Right cardiac atrium (tissue), 5 donors: ENCODE results near the gene ATG14. TPM values are rescaled to one million over a fixed set of nuclear protein-coding genes. Genes with fewer than 3 reads are reported as not detected.

ENCODE experiments used
- ATAC-seq, 2 donors: fragments of 200-7000 bp; cut with Tn5 transposase; one replicate each; pipeline versions ENCODE4 v1.8.0 to v1.9.1; 2020; ENCODE audit warnings: moderate library complexity in 2 of 2, mild to moderate bottlenecking in 1 of 2
- DNase-seq, 3 donors: peaks; one replicate each; pipeline ENCODE4 v3.0.0-alpha.2; 2020
- H3K27ac ChIP-seq: one replicate; pipeline ENCODE4 v1.5.1; 2013; ENCODE audit warnings: mild to moderate bottlenecking, low read length, control low read depth, moderate library complexity
- H3K27me3 ChIP-seq: one replicate; pipeline ENCODE4 v1.6.1; 2013; ENCODE audit not compliant: control insufficient read depth, insufficient read depth
- H3K4me1 ChIP-seq: one replicate; pipeline ENCODE4 v1.6.1; 2013; ENCODE audit warnings: low read length; ENCODE audit not compliant: control insufficient read depth, insufficient read depth
- H3K4me3 ChIP-seq: one replicate; pipeline ENCODE4 v1.5.1; 2013; ENCODE audit warnings: low read length, control low read depth
- H3K9me3 ChIP-seq: one replicate; pipeline ENCODE4 v1.6.1; 2013; ENCODE audit warnings: low read length; ENCODE audit not compliant: control insufficient read depth
- WGBS: extraction: QIAGEN DNeasy Blood & Tissue Kit; methylation state at CpG from one replicate; pipeline ENCODE4 v1.1.7; 2013; 5-methylcytosine and 5-hydroxymethylcytosine counted together
- intact Hi-C, 4 donors: fragments of 100-400 bp; cut with DNase I; formaldehyde crosslinking; loops; one replicate each; pipeline versions ENCODE4 v1.11.0 to v1.14.0; 2022 to 2023
- polyA plus RNA-seq: library from polyadenylated mRNA; stranded (reverse); fragments of 200-250 nt; gene quantifications from one replicate; pipeline ENCODE4 v1.2.3, GENCODE V29; 2013
- total RNA-seq, 4 donors: library from RNA; stranded (reverse); fragmentation: NEBNext Ultra II Directional; extraction: Animal tissue kit (Norgen Biotek cat#: 25700); gene quantifications; one replicate each; pipeline ENCODE4 v1.2.1, GENCODE V29; 2021
- donor health status: healthy with polysubstance abuse.
- donor health status: DM: no; HTN: yes; CAD: no.
- donor health status: DM: no; HTN: no; CAD: no.
- donor health status: DM: no; HTN: yes; CAD: no; lungs with severe emphysema.
- donor health status: DM: yes; HTN: yes; CAD: no.

Gene ATG14
- total and polyA plus RNA-seq, 5 donors: 6.7 to 12.9 (median 10.5) TPM

DNA sequence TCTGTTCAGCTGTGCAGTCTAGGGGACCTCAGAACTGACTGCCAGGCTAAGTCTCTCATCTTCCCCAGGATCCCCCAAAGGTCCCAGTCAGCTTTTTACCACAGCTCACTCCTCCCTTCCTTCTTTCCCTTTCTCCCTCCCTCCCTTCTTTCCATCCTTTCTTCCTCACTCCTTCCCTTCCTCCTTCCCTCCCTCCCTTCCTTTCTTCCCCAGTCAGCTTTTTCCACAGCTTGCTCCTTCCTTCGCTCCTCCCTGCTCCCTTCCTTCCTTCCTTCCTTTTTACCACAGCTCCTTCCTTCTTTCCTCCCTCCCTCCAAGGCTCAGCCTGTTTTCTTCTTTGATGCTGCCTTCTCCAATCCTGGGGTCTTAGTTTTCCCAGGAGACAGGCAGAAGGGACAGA is 39.2 kb downstream of the ATG14 start:
- DNase-seq (no peak), ATAC-seq (no peak)
- 83% methylated on average over 1 of the region's 1 CpG for WGBS
- intact Hi-C loops: no loop called here
- Histone ChIP-seq H3K9me3 (no peaks in the 10 kb centered on the region), H3K4me3 (no peak overlapping the region), H3K27ac (no peak overlapping the region), H3K4me1 (no peaks in the 10 kb centered on the region), H3K27me3 (no peaks in the 10 kb centered on the region)

GRCh38 chr14:55370883-55371455 is 40.7 kb downstream of the ATG14 start:
- Histone ChIP-seq H3K4me1 (no peaks in the 10 kb centered on the region), H3K27me3 (no peaks in the 10 kb centered on the region), H3K27ac (no peak overlapping the region), H3K9me3 (no peaks in the 10 kb centered on the region), H3K4me3 (no peak overlapping the region)
- 85% methylated on average over 11 of the region's 11 CpGs for WGBS
- intact Hi-C loops: no loop called here
- DNase-seq (no peak), ATAC-seq (peak in 1 of 2 donors; percentile 15)

GRCh38 chr14:55366271-55366670 is 45.4 kb downstream of the ATG14 start:
- 86% methylated on average over 3 of the region's 3 CpGs for WGBS

DNA sequence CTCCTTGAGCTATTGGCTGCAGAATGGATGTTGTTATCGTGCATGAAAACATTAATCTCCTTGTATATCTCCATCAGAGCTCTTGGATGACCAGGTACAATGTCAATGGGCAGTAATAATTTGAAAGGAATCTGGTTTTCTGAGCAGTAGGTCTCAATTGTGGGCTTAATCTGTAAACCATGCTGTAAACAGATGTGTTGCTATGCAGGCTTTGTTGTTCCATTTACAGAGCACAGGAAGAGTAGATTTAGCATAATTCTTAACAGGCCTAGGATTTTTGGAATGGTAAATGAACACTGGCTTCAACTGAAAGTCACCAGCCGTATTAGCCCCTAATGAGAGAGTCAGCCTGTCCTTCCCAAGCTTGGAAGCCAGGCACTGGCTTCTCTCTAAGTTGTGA is 50.4 kb downstream of the ATG14 start:
- Histone ChIP-seq H3K4me3 (no peak overlapping the region), H3K27ac (no peak overlapping the region), H3K9me3 (no peaks in the 10 kb centered on the region), H3K4me1 (no peaks in the 10 kb centered on the region), H3K27me3 (no peaks in the 10 kb centered on the region)
- 89% methylated on average over 2 of the region's 2 CpGs for WGBS
- DNase-seq (no peak), ATAC-seq (no peak)
- intact Hi-C loops: no loop called here

More at GRCh38 chr14:55366271-55366670, 45.4 kb downstream of the ATG14 start:
- H3K9me3 ChIP-seq: no peaks in the 10 kb centered on the region
- ATAC-seq (no peak), DNase-seq (no peak)
- intact Hi-C loops: no loop called here
- no peaks in the 10 kb centered on the region for H3K4me1 ChIP-seq
- no peak overlapping the region for H3K4me3 ChIP-seq
- H3K27ac ChIP-seq: no peak overlapping the region
- no peaks in the 10 kb centered on the region for H3K27me3 ChIP-seq

GRCh38 chr14:55359307-55359706 is 52.3 kb downstream of the ATG14 start:
- Histone ChIP-seq H3K4me3 (no peak overlapping the region), H3K27ac (no peak overlapping the region), H3K9me3 (no peaks in the 10 kb centered on the region), H3K27me3 (no peaks in the 10 kb centered on the region), H3K4me1 (no peaks in the 10 kb centered on the region)
- WGBS: 91% methylated on average over 4 of the region's 4 CpGs
- no peak for DNase-seq
- ATAC-seq: no peak
- intact Hi-C loops: loop anchor here in 1 of 4 donors (5.0 to 10.0 kb wide), 2 partner anchors 87 to 145 kb away; partner anchors contain the start of gene FBXO34

DNA sequence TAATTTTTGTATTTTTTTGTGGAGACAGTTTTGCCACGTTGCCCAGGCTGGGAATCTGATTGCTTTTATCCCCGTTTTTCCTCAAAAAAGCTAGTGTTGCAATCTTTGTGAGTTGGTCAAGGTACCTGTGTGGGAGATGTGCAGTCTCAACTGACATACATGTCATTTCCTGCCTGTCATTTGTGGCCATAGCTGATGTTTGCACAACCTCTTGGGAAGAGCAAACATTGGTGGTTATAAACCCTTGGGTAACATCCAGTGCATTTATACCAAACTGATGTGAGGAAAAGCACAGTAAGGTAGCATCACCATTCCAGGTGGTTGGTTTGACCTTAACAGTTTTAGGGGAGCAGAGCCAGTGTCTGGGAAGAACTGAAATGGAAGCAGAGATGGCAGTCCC is 54.7 kb downstream of the ATG14 start:
- Histone ChIP-seq H3K4me3 (no peak overlapping the region), H3K27me3 (no peaks in the 10 kb centered on the region), H3K9me3 (no peaks in the 10 kb centered on the region), H3K27ac (no peak overlapping the region), H3K4me1 (no peaks in the 10 kb centered on the region)
- intact Hi-C loops: loop anchor here in 1 of 4 donors (5.0 to 10.0 kb wide), 2 partner anchors 85 to 142 kb away; partner anchors contain the start of gene FBXO34
- DNase-seq (no peak), ATAC-seq (no peak)
- WGBS: 78% methylated on average over 2 of the region's 2 CpGs

- WGBS: 85% methylated on average over 6 of the region's 6 CpGs
- Histone ChIP-seq H3K9me3 (no peaks in the 10 kb centered on the region), H3K4me3 (no peak overlapping the region), H3K27ac (no peak overlapping the region), H3K4me1 (no peaks in the 10 kb centered on the region), H3K27me3 (no peaks in the 10 kb centered on the region)
- DNase-seq (no peak), ATAC-seq (no peak)
- intact Hi-C loops: loop anchor here in 2 of 4 donors (2.0 to 10.0 kb wide), 3 partner anchors 84 to 141 kb away; partner anchors contain the start of gene FBXO34 (in 2 of the 2)
These were observed 55.7 kb downstream of the ATG14 start for GRCh38 chr14:55355922-55356321.

DNA sequence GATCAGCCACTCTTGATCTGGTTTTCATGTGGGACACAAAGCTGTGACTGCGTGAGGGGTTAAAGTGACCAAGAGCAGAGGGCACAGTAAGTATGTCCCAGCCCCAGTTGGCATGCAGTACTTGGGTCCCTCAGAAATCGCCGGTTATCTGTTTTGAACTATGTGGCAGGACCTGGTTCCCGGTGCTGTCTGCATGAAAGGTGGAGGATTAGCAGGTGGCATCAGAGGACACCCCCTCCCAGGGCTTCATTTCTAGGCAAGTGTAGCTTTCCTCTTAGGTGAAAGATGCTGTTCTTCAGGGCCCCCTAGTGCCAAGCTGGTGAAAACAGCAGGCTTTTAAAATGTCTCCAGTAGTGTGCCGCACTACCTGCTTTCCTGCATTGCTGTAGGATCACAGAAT is 57.1 kb downstream of the ATG14 start:
- DNase-seq (peak in 2 of 3 donors; percentile 19 to 46), ATAC-seq (peak; percentile 66 to 81)
- H3K27me3 ChIP-seq: no peaks in the 10 kb centered on the region
- no peak overlapping the region for H3K27ac ChIP-seq
- H3K4me1 ChIP-seq: no peaks in the 10 kb centered on the region
- 45% methylated on average over 5 of the region's 5 CpGs for WGBS
- H3K9me3 ChIP-seq: no peaks in the 10 kb centered on the region
- intact Hi-C loops: loop anchor here in 3 of 4 donors (2.0 to 10.0 kb wide), 3 partner anchors 82 to 140 kb away; partner anchors contain the start of gene FBXO34 (in 2 of the 3)
- no peak overlapping the region for H3K4me3 ChIP-seq

DNA sequence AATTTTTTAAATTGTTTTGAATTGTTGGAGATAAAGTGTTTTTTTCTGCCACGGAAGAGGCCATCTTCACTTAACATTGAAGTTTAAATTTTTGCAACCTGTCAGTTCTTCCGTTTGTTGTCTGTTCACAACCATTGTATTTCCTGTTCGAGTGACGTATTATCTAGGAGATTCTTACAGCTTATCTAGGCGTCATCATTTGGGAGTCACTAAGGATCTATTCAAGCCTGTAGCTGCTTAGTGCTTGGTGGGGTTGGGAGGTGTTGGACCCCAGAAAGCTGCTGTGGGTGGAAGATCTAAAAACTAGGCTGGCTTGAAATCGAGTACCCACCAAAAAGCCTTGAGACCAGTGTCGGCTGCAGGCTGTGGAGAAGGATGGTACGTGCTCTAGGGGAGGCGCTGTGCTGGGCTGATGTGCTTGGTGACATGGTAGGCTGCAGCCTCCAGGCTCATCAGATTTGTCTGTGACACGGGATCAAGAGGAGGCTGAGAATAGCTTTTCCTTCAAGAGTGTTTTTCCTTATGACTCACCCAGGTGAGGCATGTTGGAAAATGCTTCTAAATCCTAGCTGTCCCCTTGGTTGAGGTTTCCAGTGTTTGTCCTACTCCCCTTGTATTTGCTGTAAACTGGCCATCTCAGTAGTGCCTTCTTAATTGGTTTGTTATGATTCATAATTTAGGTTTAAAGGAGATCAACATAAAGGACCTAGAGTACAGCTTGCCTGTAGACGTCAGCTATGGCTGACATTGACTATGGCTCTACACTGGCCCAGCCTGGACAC is 57.8 kb downstream of the ATG14 start:
- Histone ChIP-seq H3K9me3 (no peaks in the 10 kb centered on the region), H3K4me1 (no peaks in the 10 kb centered on the region), H3K27me3 (no peaks in the 10 kb centered on the region), H3K4me3 (no peak overlapping the region), H3K27ac (no peak overlapping the region)
- intact Hi-C loops: loop anchor here in 3 of 4 donors (2.0 to 10.0 kb wide), 3 partner anchors 82 to 139 kb away; partner anchors contain the start of gene FBXO34 (in 2 of the 3)
- ATAC-seq: no peak
- WGBS: 73% methylated on average over 11 of the region's 11 CpGs
- no peak for DNase-seq

- no peaks in the 10 kb centered on the region for H3K9me3 ChIP-seq
- H3K4me1 ChIP-seq: no peaks in the 10 kb centered on the region
- H3K27me3 ChIP-seq: no peaks in the 10 kb centered on the region
- no peak overlapping the region for H3K4me3 ChIP-seq
- DNase-seq: no peak
- 93% methylated on average over 9 of the region's 9 CpGs for WGBS
- H3K27ac ChIP-seq: no peak overlapping the region
- intact Hi-C loops: loop anchor here in 2 of 4 donors (5.0 to 10.0 kb wide), 2 partner anchors 80 to 137 kb away; partner anchors contain the start of gene FBXO34 (in 1 of the 2)
- ATAC-seq: no peak
These were observed 59.4 kb downstream of the ATG14 start for GRCh38 chr14:55352201-55352600.

GRCh38 chr14:55351111-55351510 is 60.5 kb downstream of the ATG14 start:
- Histone ChIP-seq H3K27ac (no peak overlapping the region), H3K4me1 (no peaks in the 10 kb centered on the region), H3K4me3 (no peak overlapping the region), H3K9me3 (no peaks in the 10 kb centered on the region), H3K27me3 (no peaks in the 10 kb centered on the region)
- DNase-seq: no peak
- no peak for ATAC-seq
- 92% methylated on average over 9 of the region's 9 CpGs for WGBS
- intact Hi-C loops: loop anchor here in 2 of 4 donors (5.0 to 10.0 kb wide), 2 partner anchors 79 to 136 kb away; partner anchors contain the start of gene FBXO34 (in 1 of the 2)
